ENCODE data around the gene RNF149.

- TF ChIP-seq CTCF (IDR thresholded peaks at IDR 0.05): no peak
- no peak for TF ChIP-seq POLR2A (IDR thresholded peaks at IDR 0.05)
Observed at GRCh38 chr2:101291973-101292372, 16.5 kb downstream of the RNF149 start.
